K562 (cell line): ENCODE measurements around the gene ARID3C. TPM values are rescaled to one million over a fixed set of nuclear protein-coding genes. Genes with fewer than 3 reads are reported as not detected.

Experiments used
- ATF7 ChIP-seq: fragments of 450-650 bp; IDR thresholded peaks from 2 replicates; pipeline ENCODE4 v1.7.1; 2014; ENCODE audit warnings: mild to moderate bottlenecking, moderate library complexity
- BCL6 ChIP-seq: fragments of 250-450 bp; sonication (Bioruptor Pico); IDR thresholded peaks from 2 replicates; pipeline ENCODE4 v1.4.0; 2020
- C11orf30 ChIP-seq: fragments of 450-650 bp; IDR thresholded peaks from 2 replicates; pipeline ENCODE4 v1.6.1; 2016; ENCODE audit warnings: low read depth, mild to moderate bottlenecking
- CCAR2 ChIP-seq: fragments of 200-400 bp; formaldehyde crosslinking; IDR thresholded peaks from 2 replicates; pipeline ENCODE4 v1.6.1; 2017; ENCODE audit warnings: mild to moderate bottlenecking, low read depth, low read length
- CHCHD3 ChIP-seq: fragments of 250-450 bp; sonication (Bioruptor Pico); IDR thresholded peaks from 2 replicates; pipeline ENCODE4 v2.1.2; 2022; ENCODE audit warnings: mild to moderate bottlenecking
- DEAF1 ChIP-seq: fragments of 450-650 bp; formaldehyde crosslinking; IDR thresholded peaks from 2 replicates; pipeline ENCODE4 v1.4.0; 2020; ENCODE audit warnings: mild to moderate bottlenecking, moderate library complexity
- GATAD2B ChIP-seq: fragments of 450-650 bp; IDR thresholded peaks from 2 replicates; pipeline ENCODE4 v1.6.1; 2017; ENCODE audit warnings: mild to moderate bottlenecking, borderline replicate concordance
- GTF2F1 ChIP-seq: IDR thresholded peaks from 2 replicates; pipeline ENCODE4 v1.6.1; 2011; ENCODE audit warnings: low read depth, low read length, improper control_type of control experiment
- NFIC ChIP-seq: fragments of 450-650 bp; IDR thresholded peaks from 2 replicates; pipeline ENCODE4 v1.6.1; 2017; ENCODE audit warnings: mild to moderate bottlenecking, inconsistent platforms
- RCOR1 ChIP-seq, 2 experiments: IDR thresholded peaks; 2 replicates each; pipeline ENCODE4 v1.6.1; 2012; ENCODE audit warnings: low read depth in 2 of 2, low read length in 2 of 2, borderline replicate concordance in 1 of 2, improper control_type of control experiment in 1 of 2
- SLC30A9 ChIP-seq: fragments of 250-450 bp; sonication (Bioruptor Pico); IDR thresholded peaks from 2 replicates; pipeline ENCODE4 v1.8.0; 2022; ENCODE audit warnings: mild to moderate bottlenecking, moderate library complexity
- ZKSCAN8 ChIP-seq: fragments of 200-800 bp; sonication (Bioruptor generic); IDR thresholded peaks from 2 replicates; pipeline ENCODE4 v1.6.1; 2016; ENCODE audit warnings: missing genetic modification characterization, missing compliant biosample characterization
- ZNF174 ChIP-seq: fragments of 250-450 bp; sonication (Bioruptor Pico); IDR thresholded peaks from 2 replicates; pipeline ENCODE4 v1.4.0; 2020; ENCODE audit warnings: mild to moderate bottlenecking
- ZNF280B ChIP-seq: fragments of 250-450 bp; sonication (Bioruptor Pico); IDR thresholded peaks from 2 replicates; pipeline ENCODE4 v1.5.1; 2021; ENCODE audit warnings: mild to moderate bottlenecking
- polyA plus RNA-seq, 8 experiments: library from polyadenylated mRNA; depleted of rRNA in 4 of 8; stranded (reverse) in 5 of 8; unstranded in 3 of 8; fragments of >200 nt; fragmentation: Nextera tagmentation in 2 of 8; fragmentation: Illumina TruSeq in 1 of 8; extraction: Ambion mirVana in 2 of 8; extraction: Trizol in 1 of 8; gene quantifications; 2 replicates each; pipeline versions ENCODE4 v1.2.1 to v1.2.3, GENCODE V29; 2011 to 2014; ENCODE audit warnings: inconsistent platforms in 1 of 8, missing spikeins in 1 of 8
- total RNA-seq, 7 experiments: library from RNA; depleted of rRNA in 6 of 7; stranded (reverse); fragments of >200 nt in 6 of 7; fragmentation: Illumina TruSeq in 2 of 7; extraction: Trizol in 2 of 7; gene quantifications; 2 replicates each; pipeline versions ENCODE4 v1.2.1 to v1.2.3, GENCODE V29; 2011 to 2021; ENCODE audit warnings: low replicate concordance in 1 of 7
- TF ChIP-seq, protein P1 (sequence below): fragments of 450-650 bp; formaldehyde crosslinking; IDR thresholded peaks from 2 replicates; pipeline ENCODE4 v1.4.0; 2020; ENCODE audit warnings: mild to moderate bottlenecking
- TF ChIP-seq, protein P2 (sequence below): sonication (generic); formaldehyde crosslinking; IDR thresholded peaks from 2 replicates; pipeline ENCODE4 v1.8.1; 2022; ENCODE audit warnings: missing genetic modification reagents
- TF ChIP-seq, protein P3 (sequence below): fragments of 250-450 bp; sonication (Bioruptor Pico); IDR thresholded peaks from 2 replicates; pipeline ENCODE4 v1.4.0; 2020; ENCODE audit warnings: mild to moderate bottlenecking, moderate library complexity, borderline replicate concordance

Gene ARID3C
- total and polyA plus RNA-seq, 9 of the 15 experiments (the other 6 are each of a cell fraction or from before 2014, with no cell fraction given) = not detected

DNA sequence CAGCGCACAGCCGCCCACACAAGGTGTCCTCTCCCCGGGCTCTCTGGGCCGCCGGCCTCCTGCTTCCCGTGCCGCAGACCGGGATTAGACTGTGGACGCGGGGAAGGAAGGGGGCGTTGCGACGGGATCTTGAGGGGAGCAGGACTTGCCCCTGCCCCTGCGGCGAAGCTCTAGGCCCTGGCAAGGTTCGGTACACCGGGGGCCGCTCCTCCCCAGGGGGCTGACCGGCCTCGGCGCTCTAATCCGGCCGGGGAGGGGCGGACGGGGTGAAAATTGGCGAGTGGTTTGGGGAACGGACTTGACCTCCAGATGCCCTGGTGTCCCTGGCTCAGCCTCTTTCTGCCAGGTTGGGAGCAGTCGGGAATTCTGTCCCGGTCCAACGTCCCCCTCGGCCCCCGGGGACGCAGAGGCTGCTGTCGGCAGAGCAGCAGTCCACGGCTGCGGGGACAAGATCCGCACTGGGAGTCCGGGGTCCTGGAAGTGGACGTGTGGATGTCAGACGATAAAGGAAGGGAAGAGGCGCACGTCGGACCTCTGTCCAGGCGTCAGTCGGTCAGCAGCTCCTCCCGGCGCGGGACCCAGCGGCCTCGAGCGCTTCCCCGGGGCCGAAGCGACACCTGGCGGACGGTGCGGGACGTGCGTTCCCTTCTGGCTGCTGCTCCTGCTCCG is 37.5 kb downstream of the ARID3C start (continued):
- TF ChIP-seq GATAD2B (no peak), GTF2F1 (no peak), CCAR2 (no peak), SLC30A9 (CRISPR knock-in tag) (no peak), NFIC (peak; percentile 18; the same call in 1 of the 2 replicates), DEAF1 (CRISPR knock-in tag) (peak; percentile 17; the same call in 1 of the 2 replicates), BCL6 (CRISPR knock-in tag) (no peak), ZKSCAN8 (CRISPR knock-in tag) (no peak), ATF7 (no peak), ZNF174 (CRISPR knock-in tag) (no peak), ZNF280B (no peak), C11orf30 (no peak), CHCHD3 (CRISPR knock-in tag) (no peak), RCOR1 (IDR thresholded peaks at IDR 0.05; ENCODE audit: borderline replicate concordance in 1 of 2, low read depth in 2 of 2, low read length in 2 of 2) (0 out of 4 replicates have a peak, but pooled peaks of 1 of the 2 experiments have one; percentile 14)
- TF ChIP-seq, protein P1, sequence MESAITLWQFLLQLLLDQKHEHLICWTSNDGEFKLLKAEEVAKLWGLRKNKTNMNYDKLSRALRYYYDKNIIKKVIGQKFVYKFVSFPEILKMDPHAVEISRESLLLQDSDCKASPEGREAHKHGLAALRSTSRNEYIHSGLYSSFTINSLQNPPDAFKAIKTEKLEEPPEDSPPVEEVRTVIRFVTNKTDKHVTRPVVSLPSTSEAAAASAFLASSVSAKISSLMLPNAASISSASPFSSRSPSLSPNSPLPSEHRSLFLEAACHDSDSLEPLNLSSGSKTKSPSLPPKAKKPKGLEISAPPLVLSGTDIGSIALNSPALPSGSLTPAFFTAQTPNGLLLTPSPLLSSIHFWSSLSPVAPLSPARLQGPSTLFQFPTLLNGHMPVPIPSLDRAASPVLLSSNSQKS (CRISPR knock-in tag) = no peak
- TF ChIP-seq, protein P2, sequence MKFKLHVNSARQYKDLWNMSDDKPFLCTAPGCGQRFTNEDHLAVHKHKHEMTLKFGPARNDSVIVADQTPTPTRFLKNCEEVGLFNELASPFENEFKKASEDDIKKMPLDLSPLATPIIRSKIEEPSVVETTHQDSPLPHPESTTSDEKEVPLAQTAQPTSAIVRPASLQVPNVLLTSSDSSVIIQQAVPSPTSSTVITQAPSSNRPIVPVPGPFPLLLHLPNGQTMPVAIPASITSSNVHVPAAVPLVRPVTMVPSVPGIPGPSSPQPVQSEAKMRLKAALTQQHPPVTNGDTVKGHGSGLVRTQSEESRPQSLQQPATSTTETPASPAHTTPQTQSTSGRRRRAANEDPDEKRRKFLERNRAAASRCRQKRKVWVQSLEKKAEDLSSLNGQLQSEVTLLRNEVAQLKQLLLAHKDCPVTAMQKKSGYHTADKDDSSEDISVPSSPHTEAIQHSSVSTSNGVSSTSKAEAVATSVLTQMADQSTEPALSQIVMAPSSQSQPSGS = no peak
- TF ChIP-seq, protein P3, sequence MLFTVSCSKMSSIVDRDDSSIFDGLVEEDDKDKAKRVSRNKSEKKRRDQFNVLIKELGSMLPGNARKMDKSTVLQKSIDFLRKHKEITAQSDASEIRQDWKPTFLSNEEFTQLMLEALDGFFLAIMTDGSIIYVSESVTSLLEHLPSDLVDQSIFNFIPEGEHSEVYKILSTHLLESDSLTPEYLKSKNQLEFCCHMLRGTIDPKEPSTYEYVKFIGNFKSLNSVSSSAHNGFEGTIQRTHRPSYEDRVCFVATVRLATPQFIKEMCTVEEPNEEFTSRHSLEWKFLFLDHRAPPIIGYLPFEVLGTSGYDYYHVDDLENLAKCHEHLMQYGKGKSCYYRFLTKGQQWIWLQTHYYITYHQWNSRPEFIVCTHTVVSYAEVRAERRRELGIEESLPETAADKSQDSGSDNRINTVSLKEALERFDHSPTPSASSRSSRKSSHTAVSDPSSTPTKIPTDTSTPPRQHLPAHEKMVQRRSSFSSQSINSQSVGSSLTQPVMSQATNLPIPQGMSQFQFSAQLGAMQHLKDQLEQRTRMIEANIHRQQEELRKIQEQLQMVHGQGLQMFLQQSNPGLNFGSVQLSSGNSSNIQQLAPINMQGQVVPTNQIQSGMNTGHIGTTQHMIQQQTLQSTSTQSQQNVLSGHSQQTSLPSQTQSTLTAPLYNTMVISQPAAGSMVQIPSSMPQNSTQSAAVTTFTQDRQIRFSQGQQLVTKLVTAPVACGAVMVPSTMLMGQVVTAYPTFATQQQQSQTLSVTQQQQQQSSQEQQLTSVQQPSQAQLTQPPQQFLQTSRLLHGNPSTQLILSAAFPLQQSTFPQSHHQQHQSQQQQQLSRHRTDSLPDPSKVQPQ = no peak
